ENCODE data around the gene ANXA4. TPM values are rescaled to one million over a fixed set of nuclear protein-coding genes. Genes with fewer than 3 reads are reported as not detected.
A peak's percentile ranks its signal among the peaks of the same experiment; 100 is the strongest.

ANXA4 gene
- total and polyA plus RNA-seq, 2 experiments from 2014 or later, result 6.7 to 11.5 TPM

GRCh38 chr2:69784228-69784627 lies 42.3 kb downstream of the ANXA4 start:
- no peak overlapping the region for H3K4me2 ChIP-seq
- Mint-ChIP-seq H3K9me3 (no peaks in the 10 kb centered on the region), H3K27me3 (ENCODE audit: insufficient read depth, low read depth, poor library complexity) (no peaks in the 10 kb centered on the region), H3K27ac (no peak overlapping the region), H3K4me3 (no peak overlapping the region), H3K4me1 (peaks cover 30% of the 10 kb centered on the region), H3K36me3 (ENCODE audit: low read depth) (no peaks in the 10 kb centered on the region)
- H3K79me2 ChIP-seq (replicated peaks; ENCODE audit: insufficient read depth), result no peaks in the 10 kb centered on the region
- no peaks in the 10 kb centered on the region for H3K9me2 ChIP-seq (ENCODE audit: insufficient read depth)
- no peak overlapping the region for H2AFZ ChIP-seq
- no peaks in the 10 kb centered on the region for H3K36me3 ChIP-seq (ENCODE audit: insufficient read depth)
- DNase-seq (ENCODE audit: low spot score), result no peak
- TF ChIP-seq EZH2phosphoT487 (IDR thresholded peaks at IDR 0.05; ENCODE audit: unreplicated experiment) (no peak), ZNF331 (CRISPR knock-in tag; IDR thresholded peaks at IDR 0.05; ENCODE audit: low read depth) (no peak), ZNF114 (CRISPR knock-in tag; IDR thresholded peaks at IDR 0.05) (no peak), JUNB (IDR thresholded peaks at IDR 0.05; ENCODE audit: unreplicated experiment) (no peak), CREB1 (CRISPR knock-in tag; IDR thresholded peaks at IDR 0.05; ENCODE audit: low read depth) (no peak)
- no peak for ATAC-seq
- no peak overlapping the region for H3K4me3 ChIP-seq
- peak overlapping the region; percentile 24; the same call in 1 of the 2 replicates for H3K27ac ChIP-seq (ENCODE audit: low read depth)
- H3K4me1 ChIP-seq (ENCODE audit: insufficient read depth), result peaks cover 23% of the 10 kb centered on the region
- no peaks in the 10 kb centered on the region for H3F3A ChIP-seq (replicated peaks; ENCODE audit: low read depth)
- H3K27me3 ChIP-seq (ENCODE audit: insufficient read depth), result no peaks in the 10 kb centered on the region
- H4K20me1 ChIP-seq (replicated peaks; ENCODE audit: insufficient read depth), result no peaks in the 10 kb centered on the region

- no peak overlapping the region for H2AFZ ChIP-seq
- H3K4me2 ChIP-seq, result no peak overlapping the region
- no peaks in the 10 kb centered on the region for H4K20me1 ChIP-seq (replicated peaks; ENCODE audit: insufficient read depth)
- no peaks in the 10 kb centered on the region for H3K9me2 ChIP-seq (ENCODE audit: insufficient read depth)
- TF ChIP-seq STAT1 (IDR thresholded peaks at IDR 0.05; ENCODE audit: unreplicated experiment), result no peak
- TF ChIP-seq ZNF331 (CRISPR knock-in tag; IDR thresholded peaks at IDR 0.05; ENCODE audit: low read depth), result no peak
- TF ChIP-seq ZNF114 (CRISPR knock-in tag; IDR thresholded peaks at IDR 0.05), result no peak
- Mint-ChIP-seq H3K4me3 (no peak overlapping the region), H3K27ac (no peak overlapping the region), H3K27me3 (ENCODE audit: insufficient read depth, low read depth, poor library complexity) (peaks cover 5% of the 10 kb centered on the region), H3K36me3 (ENCODE audit: low read depth) (no peaks in the 10 kb centered on the region), H3K9me3 (no peaks in the 10 kb centered on the region), H3K4me1 (peaks cover 34% of the 10 kb centered on the region)
- ATAC-seq, result no peak
- no peak for DNase-seq (ENCODE audit: low spot score)
- no peak overlapping the region for H3K4me3 ChIP-seq
- no peaks in the 10 kb centered on the region for H3K36me3 ChIP-seq (ENCODE audit: insufficient read depth)
- no peak overlapping the region for H3K27ac ChIP-seq (ENCODE audit: low read depth)
- no peaks in the 10 kb centered on the region for H3F3A ChIP-seq (replicated peaks; ENCODE audit: low read depth)
- peaks cover 23% of the 10 kb centered on the region for H3K4me1 ChIP-seq (ENCODE audit: insufficient read depth)
- H3K27me3 ChIP-seq (ENCODE audit: insufficient read depth), result no peaks in the 10 kb centered on the region
- no peaks in the 10 kb centered on the region for H3K79me2 ChIP-seq (replicated peaks; ENCODE audit: insufficient read depth)
Measured at GRCh38 chr2:69785358-69785757, 43.4 kb downstream of the ANXA4 start.

GRCh38 chr2:69786052-69786560 lies 44.2 kb downstream of the ANXA4 start:
- Histone ChIP-seq H3K79me2 (replicated peaks; ENCODE audit: insufficient read depth) (no peaks in the 10 kb centered on the region), H3K4me3 (no peak overlapping the region), H3F3A (replicated peaks; ENCODE audit: low read depth) (no peaks in the 10 kb centered on the region), H3K9me2 (ENCODE audit: insufficient read depth) (no peaks in the 10 kb centered on the region), H3K27ac (ENCODE audit: low read depth) (no peak overlapping the region), H3K36me3 (ENCODE audit: insufficient read depth) (no peaks in the 10 kb centered on the region), H3K27me3 (ENCODE audit: insufficient read depth) (no peaks in the 10 kb centered on the region), H3K4me2 (no peak overlapping the region), H2AFZ (no peak overlapping the region), H4K20me1 (replicated peaks; ENCODE audit: insufficient read depth) (no peaks in the 10 kb centered on the region), H3K4me1 (ENCODE audit: insufficient read depth) (peaks cover 17% of the 10 kb centered on the region)
- DNase-seq (ENCODE audit: low spot score) (no peak), ATAC-seq (no peak)
- Mint-ChIP-seq H3K4me1 (peaks cover 31% of the 10 kb centered on the region), H3K27me3 (ENCODE audit: insufficient read depth, low read depth, poor library complexity) (peaks cover 5% of the 10 kb centered on the region), H3K27ac (no peak overlapping the region), H3K4me3 (no peak overlapping the region), H3K36me3 (ENCODE audit: low read depth) (no peaks in the 10 kb centered on the region), H3K9me3 (no peaks in the 10 kb centered on the region)
- no peak for TF ChIP-seq EZH2 (IDR thresholded peaks at IDR 0.05; ENCODE audit: low read depth, unreplicated experiment)
- TF ChIP-seq JUNB (IDR thresholded peaks at IDR 0.05; ENCODE audit: unreplicated experiment), result no peak
- TF ChIP-seq ZNF114 (CRISPR knock-in tag; IDR thresholded peaks at IDR 0.05), result no peak
- TF ChIP-seq EZH2phosphoT487 (IDR thresholded peaks at IDR 0.05; ENCODE audit: unreplicated experiment), result no peak
- TF ChIP-seq STAT1 (IDR thresholded peaks at IDR 0.05; ENCODE audit: unreplicated experiment), result no peak
- no peak for TF ChIP-seq ETS1 (IDR thresholded peaks at IDR 0.05)
- TF ChIP-seq ZNF331 (CRISPR knock-in tag; IDR thresholded peaks at IDR 0.05; ENCODE audit: low read depth), result no peak
- no peak for TF ChIP-seq NANOG (IDR thresholded peaks at IDR 0.05; ENCODE audit: borderline replicate concordance)
